ENCODE results near the gene PCDH12.
"Not testable (repeated sequence)": the region's sequence is repeated elsewhere in the genome, so short reads cannot be mapped to it uniquely, and the experiment has no call there.

PCDH12 gene

DNA sequence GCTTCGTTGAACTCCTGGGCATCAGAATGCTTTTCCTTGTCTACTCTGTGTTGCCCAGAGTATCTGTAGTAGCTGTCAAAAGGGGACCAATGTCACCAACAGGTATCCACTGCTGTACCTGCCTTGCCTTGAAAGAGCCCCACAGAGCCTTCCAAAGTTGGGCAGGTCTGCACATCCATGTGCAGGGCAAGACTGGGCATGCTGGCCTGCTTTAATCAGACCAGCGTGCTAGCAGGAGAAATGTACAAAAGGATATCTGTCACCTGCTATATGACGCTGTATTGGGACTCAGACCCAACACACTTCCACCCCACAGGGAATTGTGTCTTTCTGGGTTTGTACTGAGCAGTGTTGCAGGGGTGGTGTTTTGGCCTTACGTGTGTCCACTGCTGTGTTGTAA, 22.5 kb downstream of the PCDH12 start:
- DNase-seq: no peak

- no peak for DNase-seq
These were observed 23.7 kb downstream of the PCDH12 start for GRCh38 chr5:141934099-141934844.

DNA sequence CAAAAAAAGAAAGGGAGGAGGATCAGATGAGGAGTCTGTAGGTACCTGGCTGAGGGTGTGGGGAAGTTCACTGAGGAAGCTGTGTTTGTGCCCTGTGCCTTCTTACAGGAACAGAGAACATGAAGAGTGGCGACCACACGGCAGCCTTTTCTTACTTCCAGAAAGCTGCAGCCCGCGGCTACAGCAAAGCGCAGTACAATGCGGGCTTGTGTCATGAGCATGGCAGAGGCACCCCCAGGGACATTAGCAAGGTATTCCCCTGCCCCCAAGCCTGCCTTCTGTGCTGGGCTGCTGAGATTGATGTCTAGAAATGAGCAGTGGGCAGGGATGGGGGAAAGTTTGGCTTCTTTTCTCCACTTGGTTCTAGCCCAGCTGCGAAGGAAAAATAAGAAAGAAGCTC, 24.9 kb downstream of the PCDH12 start:
- no peak for DNase-seq

- DNase-seq: no peak
These were observed 26.3 kb downstream of the PCDH12 start for GRCh38 chr5:141931694-141932093.

DNA sequence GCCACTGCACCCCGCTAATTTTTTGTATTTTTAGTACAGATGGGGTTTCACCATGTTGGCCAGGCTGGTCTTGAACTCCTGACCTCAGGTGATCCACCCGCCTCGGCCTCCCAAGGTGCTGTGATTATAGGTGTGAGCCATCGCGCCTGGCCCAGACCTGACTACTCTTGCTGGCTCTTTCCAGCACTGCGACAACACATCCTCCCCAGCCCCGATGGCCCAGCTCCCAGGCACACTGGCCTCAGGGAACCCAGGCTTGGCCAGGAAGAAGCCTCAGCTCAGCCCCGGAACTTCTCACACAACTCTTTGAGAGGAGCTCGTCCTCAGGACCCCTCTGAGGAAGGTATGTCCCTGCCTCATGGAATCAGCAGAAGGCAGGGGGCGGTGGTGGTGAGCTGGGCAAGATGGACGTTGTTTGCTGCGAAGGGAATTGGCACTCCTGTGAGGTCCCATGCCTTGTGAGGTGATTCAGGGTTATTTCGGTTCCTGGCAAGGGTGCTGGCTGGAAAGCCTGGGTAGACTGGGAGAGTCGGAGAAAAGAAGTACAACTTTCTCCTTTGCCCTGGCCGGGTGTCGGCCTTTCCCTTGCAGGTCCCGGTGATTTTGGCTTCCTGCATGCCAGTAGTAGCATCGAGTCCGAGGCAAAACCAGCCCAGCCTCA, 28.5 kb downstream of the PCDH12 start:
- no peak for DNase-seq

DNA sequence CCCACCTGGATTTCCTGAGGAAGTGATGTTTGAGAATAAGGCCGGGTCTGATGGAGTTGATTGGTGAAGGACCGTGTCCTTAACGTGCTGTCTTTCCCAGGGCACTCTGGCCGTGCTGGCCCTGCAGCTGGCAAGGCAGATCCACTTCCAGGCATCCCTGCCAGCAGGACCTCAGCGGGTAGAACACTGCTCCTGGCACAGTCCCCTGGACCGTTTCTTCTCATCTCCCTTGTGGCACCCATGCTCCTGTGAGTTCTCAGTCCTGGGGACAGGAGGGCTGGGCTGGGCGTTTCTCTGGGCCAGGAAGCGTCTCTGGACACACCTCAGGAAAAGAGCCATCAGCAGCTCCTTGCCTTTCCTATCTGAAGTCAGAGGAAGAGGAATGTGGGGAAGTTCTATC, 30.0 kb downstream of the PCDH12 start:
- no peak for DNase-seq

- DNase-seq: no peak
These were observed 31.6 kb downstream of the PCDH12 start for GRCh38 chr5:141926434-141926833.

DNA sequence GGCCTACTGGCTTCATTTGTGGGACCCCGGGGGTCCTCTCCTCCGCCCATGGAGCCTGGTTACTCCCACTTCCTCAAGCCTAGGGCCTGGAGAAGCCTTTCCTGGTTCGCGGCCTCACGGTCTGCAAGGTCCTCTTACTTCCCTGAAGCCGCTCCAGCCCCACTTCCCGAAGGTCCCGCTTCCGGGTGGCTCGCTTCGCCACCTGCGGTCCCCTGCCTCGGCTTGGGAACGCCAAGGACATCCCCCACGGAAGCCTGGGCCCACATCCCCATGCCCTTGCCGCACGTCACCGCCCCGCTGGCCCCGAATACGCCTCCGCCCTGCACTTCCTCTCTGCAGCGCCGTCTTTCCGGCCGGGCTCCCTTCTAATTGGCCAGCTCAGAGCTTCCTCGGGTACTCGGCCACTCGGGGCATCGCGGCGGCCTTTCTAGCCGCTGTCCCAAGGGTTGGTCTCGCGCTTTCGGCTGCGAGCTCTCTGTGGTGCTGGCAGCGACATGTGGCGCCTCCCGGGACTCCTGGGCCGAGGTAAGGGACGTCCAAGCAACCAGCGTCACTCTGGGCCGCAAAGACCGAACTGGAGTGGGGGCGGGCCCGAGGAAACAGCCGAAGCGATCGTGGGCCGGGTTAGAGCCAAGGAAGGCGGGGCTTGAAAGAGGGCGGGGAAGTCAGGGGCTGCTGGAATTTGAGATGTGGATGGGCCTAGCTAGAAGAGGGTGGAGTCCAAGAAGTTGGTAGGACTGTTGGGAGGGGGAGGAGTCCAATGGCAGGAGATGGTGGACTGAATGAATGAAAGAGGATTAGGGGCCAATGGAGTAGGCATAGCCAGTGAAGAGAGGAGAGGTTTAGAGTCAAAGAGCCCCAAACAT, 34.3 kb downstream of the PCDH12 start, which contains the start of gene DELE1:
Gene DELE1, plus strand, starts transcription at position 424 of the 866 bp plus-strand sequence. Its CDS starts 71 bp downstream, at position 495.
- DNase-seq: peak; percentile 94

DNA sequence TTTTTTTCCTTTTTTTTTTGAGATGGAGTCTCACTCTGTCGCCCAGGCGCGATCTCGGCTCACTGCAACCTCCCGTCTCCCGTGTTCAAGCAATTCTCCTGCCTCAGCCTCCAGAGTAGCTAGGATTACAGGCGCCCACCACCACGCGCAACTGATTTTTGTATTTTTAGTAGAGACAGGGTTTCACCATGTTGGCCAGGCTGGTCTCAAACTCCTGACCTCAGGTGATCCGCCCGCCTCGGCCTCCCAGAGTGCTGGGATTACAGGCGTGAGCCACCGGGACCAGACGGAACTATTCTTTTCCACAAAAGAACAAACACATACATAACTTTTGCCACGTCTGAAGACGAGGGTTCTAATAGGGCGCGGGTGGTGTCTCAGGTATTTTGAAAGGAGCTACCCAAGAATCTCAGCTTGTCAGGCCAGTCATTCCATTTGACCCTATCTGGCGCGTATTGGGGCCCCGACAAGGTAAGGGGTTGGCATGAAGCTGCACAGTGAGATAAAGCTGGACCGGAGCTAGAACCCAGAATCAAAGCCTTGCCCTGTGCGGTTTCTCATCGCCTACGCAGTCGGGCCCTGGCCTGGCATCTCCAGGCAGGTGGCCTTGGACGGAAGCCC, 35.1 kb downstream of the PCDH12 start:
- DNase-seq: not testable (repeated sequence)

DNA sequence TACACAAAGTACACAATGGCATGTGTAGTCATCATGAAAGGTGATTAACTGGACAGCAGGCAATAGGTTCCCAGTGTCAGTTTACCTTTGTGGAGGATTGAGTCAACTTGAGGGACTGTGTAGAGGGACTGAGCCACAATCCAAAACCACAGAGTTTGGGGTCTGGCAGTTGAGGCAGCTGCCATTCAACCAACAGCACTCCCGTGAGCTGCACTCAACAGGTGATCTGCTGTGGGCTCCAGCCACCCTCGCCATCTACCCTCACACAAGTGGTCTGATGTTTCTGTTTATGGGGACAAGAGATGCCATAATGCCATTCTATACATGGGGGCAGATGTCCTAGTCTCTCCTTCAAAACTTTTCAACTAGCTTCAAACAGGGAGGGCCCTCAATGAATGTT, 37.2 kb downstream of the PCDH12 start:
- DNase-seq: no peak

DNA sequence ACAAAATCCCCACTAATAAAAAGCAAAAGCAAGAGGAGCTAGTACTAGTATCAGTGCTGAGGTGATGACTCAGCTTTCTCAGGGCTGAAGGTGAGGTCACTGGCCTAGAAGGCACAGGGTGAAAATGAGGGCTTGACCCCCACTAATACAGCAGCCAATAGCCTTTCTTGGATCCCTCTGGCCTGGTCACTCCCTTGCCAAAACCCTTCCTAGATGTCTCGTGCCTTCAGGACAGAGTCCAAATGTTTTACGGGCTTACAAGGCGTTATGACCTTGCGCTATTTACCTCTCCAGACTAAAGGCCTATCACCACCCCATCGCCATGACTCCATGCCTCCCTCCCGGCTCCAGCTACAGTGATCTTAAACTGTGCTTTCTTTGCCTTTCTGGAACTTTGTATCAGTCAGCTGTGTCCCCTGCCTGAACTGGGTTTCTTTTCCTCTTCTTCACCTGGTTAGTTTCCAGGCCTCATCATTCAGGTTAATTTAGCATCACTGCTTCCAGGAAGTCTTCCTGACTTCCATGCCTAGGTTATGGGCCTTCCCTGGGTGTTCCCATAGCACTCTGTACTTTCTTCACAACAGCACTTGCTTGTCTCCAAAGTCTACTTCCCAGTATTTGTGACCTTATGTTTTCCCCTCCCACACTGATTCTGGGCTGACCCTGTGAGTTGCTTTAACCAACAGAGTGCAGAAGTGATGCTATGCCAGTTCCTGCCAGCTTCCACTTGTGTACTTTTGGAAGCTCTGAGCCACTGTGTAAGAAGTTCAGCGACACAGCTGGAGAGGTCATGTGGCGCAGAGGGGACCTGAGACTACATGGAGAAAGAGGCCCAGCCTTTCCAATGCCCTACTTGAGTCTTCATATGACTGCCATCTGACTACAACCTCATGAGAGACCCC, 38.5 kb downstream of the PCDH12 start:
- DNase-seq: no peak

DNA sequence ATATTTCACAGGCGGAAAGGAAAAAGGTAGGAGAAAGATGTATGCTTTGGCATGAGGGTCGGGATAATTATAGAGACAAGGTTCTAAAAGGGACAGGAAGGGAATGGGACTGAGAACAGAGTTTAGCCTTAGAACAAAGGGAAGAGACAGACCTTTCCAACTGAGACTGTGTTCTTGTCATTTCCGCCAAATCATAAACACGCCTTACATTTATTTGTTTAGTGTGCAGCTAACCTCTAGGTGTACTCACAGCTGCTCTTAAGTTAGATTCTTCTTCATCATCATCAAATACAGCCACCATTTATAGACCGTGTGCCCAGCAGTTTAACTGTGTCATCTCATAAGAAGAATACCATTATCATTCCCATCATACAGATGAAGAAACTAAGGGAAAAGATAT, 40.2 kb downstream of the PCDH12 start:
- DNase-seq: no peak

- DNase-seq: no peak
These were observed 41.5 kb downstream of the PCDH12 start for GRCh38 chr5:141916522-141916921.

GRCh38 chr5:141915881-141916336, 42.1 kb downstream of the PCDH12 start:
- no peak for DNase-seq

GRCh38 chr5:141914797-141915196, 43.2 kb downstream of the PCDH12 start:
- DNase-seq: no peak

- no peak for DNase-seq
These were observed 43.7 kb downstream of the PCDH12 start for GRCh38 chr5:141914199-141914743.

GRCh38 chr5:141913560-141914198, 44.3 kb downstream of the PCDH12 start:
- no peak for DNase-seq

DNA sequence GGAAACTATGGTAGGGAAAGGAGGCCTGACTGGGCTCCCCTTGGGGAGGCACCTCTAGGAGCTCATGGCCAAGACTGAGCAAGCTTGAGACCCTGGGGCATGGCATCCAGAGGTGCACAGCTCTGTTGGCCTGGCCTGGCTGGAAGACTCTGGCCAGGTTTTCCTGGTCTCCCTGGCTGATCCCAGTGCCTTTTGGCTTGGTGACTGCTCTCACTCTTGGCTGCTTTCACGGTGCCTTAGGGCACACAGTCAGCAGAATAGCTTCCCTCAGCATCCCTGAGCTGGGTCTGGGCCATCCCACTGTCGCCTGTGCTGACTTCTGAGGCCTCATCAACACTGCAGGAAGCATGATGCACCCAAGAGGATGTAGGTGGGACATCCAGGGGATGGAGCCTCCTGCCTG, 47.7 kb downstream of the PCDH12 start:
- DNase-seq: no peak

GRCh38 chr5:141909212-141909611, 48.8 kb downstream of the PCDH12 start:
- DNase-seq: no peak

- DNase-seq: no peak
These were observed 49.2 kb downstream of the PCDH12 start for GRCh38 chr5:141908796-141909195.

- no peak for DNase-seq
These were observed 51.0 kb downstream of the PCDH12 start for GRCh38 chr5:141906972-141907371.

Measured in kidney glomerular epithelial cell (primary cell).